GM12865 (cell line): Measurements from ENCODE around the gene FLT1.

Experiments
- DNase-seq: peaks from one replicate; pipeline ENCODE4 v3.0.0; 2010; ENCODE audit warnings: low read depth
- H3K4me3 ChIP-seq: 2 replicates; pipeline ENCODE4 v1.5.1; 2011; ENCODE audit warnings: mild to moderate bottlenecking, low read depth, low read length, control low read depth
- CTCF ChIP-seq: IDR thresholded peaks from 2 replicates; pipeline ENCODE4 v1.5.1; 2011; ENCODE audit warnings: low read length, control low read depth, low read depth, inconsistent platforms; ENCODE audit not compliant: insufficient read depth; ENCODE audit errors: missing control alignments

FLT1 gene

GRCh38 chr13:28494778-28495537, at the start of gene FLT1:
FLT1 (minus strand) TSS chr13:28495128; CDS start chr13:28494843, 285 bp downstream.
- peak within 1 kb of the TSS; percentile 38 for H3K4me3 ChIP-seq
- DNase-seq, result peak; percentile 14
- TF ChIP-seq CTCF, result no peak

- no peak overlapping the region for H3K4me3 ChIP-seq
- DNase-seq, result no peak
- TF ChIP-seq CTCF, result no peak
These were observed 49.1 kb upstream of the FLT1 start for GRCh38 chr13:28544026-28544425.

- TF ChIP-seq CTCF, result no peak
- no peak overlapping the region for H3K4me3 ChIP-seq
- no peak for DNase-seq
These were observed 47.9 kb upstream of the FLT1 start for GRCh38 chr13:28542804-28543203.

GRCh38 chr13:28541966-28542365, 47.0 kb upstream of the FLT1 start:
- no peak for TF ChIP-seq CTCF
- no peak for DNase-seq
- H3K4me3 ChIP-seq, result no peak overlapping the region

- no peak for TF ChIP-seq CTCF
- H3K4me3 ChIP-seq, result no peak overlapping the region
These were observed 45.7 kb upstream of the FLT1 start for GRCh38 chr13:28540612-28541011.

GRCh38 chr13:28539625-28540286, 44.8 kb upstream of the FLT1 start:
- H3K4me3 ChIP-seq, result no peak overlapping the region
- TF ChIP-seq CTCF, result no peak
- DNase-seq, result peak; percentile 26

More at GRCh38 chr13:28540612-28541011, 45.7 kb upstream of the FLT1 start:
- DNase-seq, result peak; percentile 53
